Fibroblast of lung (primary cell): ENCODE results near the gene FRMD4A.

Experiments
- CTCF ChIP-seq, 2 donors: IDR thresholded peaks in 1 of 2; conservative IDR thresholded peaks in 1 of 2; 1 replicate in 1 of 2; 2 replicates in 1 of 2; pipeline ENCODE4 v1.5.1; 2011 to 2012; ENCODE audit warnings: low read length in 2 of 2, control low read depth in 1 of 2, inconsistent platforms in 1 of 2, low read depth in 1 of 2, mild to moderate bottlenecking in 1 of 2
- EZH2 ChIP-seq: IDR thresholded peaks from 2 replicates; pipeline ENCODE4 v1.5.1; 2012; ENCODE audit warnings: low read length, control low read depth, mild to moderate bottlenecking; ENCODE audit errors: missing control alignments

DNA sequence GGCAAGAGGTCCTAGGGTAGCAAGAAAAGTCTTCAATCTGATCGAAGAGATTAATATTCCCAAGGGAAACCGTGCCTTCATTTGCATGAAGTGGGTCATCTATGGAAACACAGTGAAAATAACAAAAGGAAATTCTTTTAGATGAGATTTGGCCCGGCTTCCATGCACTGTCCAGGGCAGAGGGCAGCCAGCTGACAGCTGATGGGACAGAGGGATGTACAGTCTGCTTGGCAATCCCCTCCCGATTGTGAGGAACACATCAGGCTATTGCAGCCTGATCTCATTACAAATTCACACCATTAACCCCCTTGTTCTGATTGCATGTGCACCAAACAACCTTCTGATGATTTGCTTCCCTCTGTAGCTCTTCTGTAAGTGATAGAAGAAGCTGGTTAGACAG, 105.3 kb downstream of the FRMD4A start:
- TF ChIP-seq CTCF (conservative IDR thresholded peaks at IDR 0.05 in 1 of 2, IDR thresholded peaks at IDR 0.05 in 1 of 2; ENCODE audit: low read depth in 1 of 2, low read length in 2 of 2) (no peak), EZH2 (no peak)
